Lung (tissue), 12 donors: ENCODE measurements around the gene SAXO2. TPM values are rescaled to one million over a fixed set of nuclear protein-coding genes. Genes with fewer than 3 reads are reported as not detected.
"Not testable (repeated sequence)": the region's sequence is repeated elsewhere in the genome, so short reads cannot be mapped to it uniquely, and the experiment has no call there.

Experiments
- ATAC-seq: fragments of 200-7000 bp; cut with Tn5 transposase; one replicate; pipeline ENCODE4 v1.9.1; 2020; ENCODE audit warnings: moderate number of reproducible peaks; ENCODE audit not compliant: insufficient read depth, low FRiP score
- DNase-seq, 3 donors: peaks; one replicate each; pipeline ENCODE4 v3.0.0-alpha.2; 2013 to 2017
- H3K27ac ChIP-seq, 2 donors: one replicate each; pipeline ENCODE4 v1.5.1; 2013; ENCODE audit warnings: mild to moderate bottlenecking in 2 of 2, moderate library complexity in 2 of 2, control low read depth in 1 of 2, inconsistent platforms in 1 of 2, low read depth in 1 of 2, low read length in 1 of 2
- H3K27me3 ChIP-seq, 3 donors: one replicate each; pipeline ENCODE4 v1.5.1; 2013; ENCODE audit warnings: low read length in 2 of 3; ENCODE audit not compliant: control insufficient read depth in 3 of 3, insufficient read depth in 3 of 3
- H3K36me3 ChIP-seq, 4 donors: one replicate each; pipeline ENCODE4 v1.5.1; 2013; ENCODE audit warnings: low read length in 4 of 4, mild to moderate bottlenecking in 1 of 4, moderate library complexity in 1 of 4; ENCODE audit not compliant: control insufficient read depth in 4 of 4, insufficient read depth in 4 of 4
- H3K4me1 ChIP-seq, 5 donors: one replicate each; pipeline ENCODE4 v1.5.1; 2013; ENCODE audit warnings: low read length in 5 of 5, mild to moderate bottlenecking in 2 of 5, moderate library complexity in 1 of 5; ENCODE audit not compliant: control insufficient read depth in 5 of 5, insufficient read depth in 5 of 5
- H3K4me3 ChIP-seq: one replicate; pipeline ENCODE4 v1.5.1; 2013; ENCODE audit warnings: mild to moderate bottlenecking, control low read depth, moderate library complexity
- H3K9ac ChIP-seq, 2 donors: one replicate each; pipeline ENCODE4 v1.5.1; 2013; ENCODE audit warnings: low read length in 2 of 2, control low read depth in 1 of 2; ENCODE audit not compliant: insufficient read depth in 1 of 2
- H3K9me3 ChIP-seq, 4 donors: one replicate each; pipeline ENCODE4 v1.5.1; 2013; ENCODE audit warnings: low read length in 3 of 4, mild to moderate bottlenecking in 1 of 4, moderate library complexity in 1 of 4; ENCODE audit not compliant: control insufficient read depth in 4 of 4, insufficient read depth in 3 of 4
- CTCF ChIP-seq: IDR thresholded peaks from 2 replicates; pipeline ENCODE4 v1.5.1; 2012; ENCODE audit warnings: mild to moderate bottlenecking; ENCODE audit errors: control extremely low read depth, extremely low read depth
- WGBS, 2 donors: extraction: QIAGEN DNeasy Blood & Tissue Kit; methylation state at CpG; one replicate each; pipeline ENCODE4 v1.1.7; 2013; 5-methylcytosine and 5-hydroxymethylcytosine counted together
- polyA plus RNA-seq, 2 donors: library from polyadenylated mRNA; stranded (reverse); fragments of 200-250 nt; gene quantifications; one replicate each; pipeline ENCODE4 v1.2.1, GENCODE V29; 2013
- total RNA-seq, 2 donors: library from RNA; depleted of rRNA in 1 of 2; stranded (reverse); fragments of >200 nt in 1 of 2; gene quantifications; one replicate each; pipeline ENCODE4 v1.2.1, GENCODE V29; 2014 to 2021
- donor health status: control.
- donor health status: control.
- donor health status: Bipolar disorder and iron deficiency.
- donor health status: healthy.
- donor health status: DM: yes; HTN: yes; CAD: no.

The SAXO2 gene
- total and polyA plus RNA-seq, 4 donors, result 5.9 to 54.0 (median 29.6) TPM

- ATAC-seq, result no peak
- no peak for TF ChIP-seq CTCF
- peaks cover 0 to 8% (median 6%) of the 10 kb centered on the region in 4 donors for H3K36me3 ChIP-seq
- H3K4me1 ChIP-seq, result no peaks in the 10 kb centered on the region
- H3K27ac ChIP-seq, result no peak overlapping the region
- no peaks in the 10 kb centered on the region for H3K9me3 ChIP-seq
- H3K9ac ChIP-seq, result no peak overlapping the region
- H3K27me3 ChIP-seq, result no peaks in the 10 kb centered on the region
- H3K4me3 ChIP-seq, result no peak overlapping the region
- 37 to 46% methylated on average over 2 of the region's 2 CpGs for WGBS, 2 donors
- DNase-seq, result no peak
These were observed 31.4 kb upstream of the SAXO2 start for GRCh38 chr15:82231233-82231632.

- H3K4me1 ChIP-seq, result no peaks in the 10 kb centered on the region
- H3K36me3 ChIP-seq, result peaks cover 0 to 8% (median 6%) of the 10 kb centered on the region in 4 donors
- no peak for ATAC-seq
- WGBS, 2 donors, result 90 to 95% methylated on average over 2 of the region's 2 CpGs
- no peak overlapping the region for H3K4me3 ChIP-seq
- no peak overlapping the region for H3K27ac ChIP-seq
- H3K9ac ChIP-seq, result no peak overlapping the region
- no peak for TF ChIP-seq CTCF
- no peak for DNase-seq
- H3K9me3 ChIP-seq, result no peaks in the 10 kb centered on the region
- no peaks in the 10 kb centered on the region for H3K27me3 ChIP-seq
These were observed 30.8 kb upstream of the SAXO2 start for GRCh38 chr15:82231842-82232241.

GRCh38 chr15:82237944-82238534 lies 24.6 kb upstream of the SAXO2 start:
- H3K9me3 ChIP-seq, H3K27ac ChIP-seq, H3K27me3 ChIP-seq, DNase-seq, H3K9ac ChIP-seq, H3K4me3 ChIP-seq, ATAC-seq, H3K4me1 ChIP-seq: not testable (repeated sequence)
- H3K36me3 ChIP-seq, result peaks cover 8 to 20% (median 9%) of the 10 kb centered on the region in 4 donors
- WGBS, 2 donors, result 13 to 44% methylated on average over 2 of the region's 3 CpGs

- Histone ChIP-seq H3K27me3 (no peaks in the 10 kb centered on the region), H3K9ac (no peak overlapping the region), H3K36me3 (peaks cover 8 to 23% (median 9%) of the 10 kb centered on the region in 4 donors), H3K9me3 (no peaks in the 10 kb centered on the region), H3K4me1 (no peaks in the 10 kb centered on the region), H3K4me3 (no peak overlapping the region), H3K27ac (no peak overlapping the region)
- no peak for TF ChIP-seq CTCF
- WGBS, 2 donors, result 91 to 93% methylated on average over 5 of the region's 5 CpGs
- no peak for DNase-seq
- no peak for ATAC-seq
These were observed 22.8 kb upstream of the SAXO2 start for GRCh38 chr15:82239685-82240391.

GRCh38 chr15:82241836-82242499 lies 20.6 kb upstream of the SAXO2 start:
- not testable (repeated sequence) for H3K9ac ChIP-seq, H3K27me3 ChIP-seq, H3K27ac ChIP-seq, DNase-seq, H3K4me3 ChIP-seq, H3K9me3 ChIP-seq, ATAC-seq, H3K4me1 ChIP-seq
- 71 to 89% methylated on average over 1 of the region's 1 CpG for WGBS, 2 donors
- H3K36me3 ChIP-seq, result peaks cover 8 to 24% (median 10%) of the 10 kb centered on the region in 4 donors

GRCh38 chr15:82243644-82244043 lies 19.0 kb upstream of the SAXO2 start:
- not testable (repeated sequence) for DNase-seq, H3K9me3 ChIP-seq, H3K27ac ChIP-seq, H3K27me3 ChIP-seq, H3K4me1 ChIP-seq, H3K4me3 ChIP-seq, H3K9ac ChIP-seq, ATAC-seq
- WGBS, 2 donors, result 74 to 80% methylated on average over 3 of the region's 5 CpGs
- H3K36me3 ChIP-seq, result peaks cover 8 to 20% (median 11%) of the 10 kb centered on the region in 4 donors
